OCI-LY7 (cell line): ENCODE measurements around the gene LDHAL6B.

ENCODE experiments used
- CTCF ChIP-seq: fragments of 200-600 bp; sonication (generic); conservative IDR thresholded peaks from 2 replicates; pipeline ENCODE4 v1.5.1; 2014; ENCODE audit warnings: mild to moderate bottlenecking, antibody characterized with exemption, low read length, moderate library complexity, mixed read lengths
- EZH2phosphoT487 ChIP-seq: fragments of 200-600 bp; sonication (generic); IDR thresholded peaks from 2 replicates; pipeline ENCODE4 v1.6.1; 2018; ENCODE audit warnings: low read depth, borderline replicate concordance, mild to moderate bottlenecking, mixed run types, antibody characterized with exemption, low read length, moderate library complexity, mixed read lengths

DNA sequence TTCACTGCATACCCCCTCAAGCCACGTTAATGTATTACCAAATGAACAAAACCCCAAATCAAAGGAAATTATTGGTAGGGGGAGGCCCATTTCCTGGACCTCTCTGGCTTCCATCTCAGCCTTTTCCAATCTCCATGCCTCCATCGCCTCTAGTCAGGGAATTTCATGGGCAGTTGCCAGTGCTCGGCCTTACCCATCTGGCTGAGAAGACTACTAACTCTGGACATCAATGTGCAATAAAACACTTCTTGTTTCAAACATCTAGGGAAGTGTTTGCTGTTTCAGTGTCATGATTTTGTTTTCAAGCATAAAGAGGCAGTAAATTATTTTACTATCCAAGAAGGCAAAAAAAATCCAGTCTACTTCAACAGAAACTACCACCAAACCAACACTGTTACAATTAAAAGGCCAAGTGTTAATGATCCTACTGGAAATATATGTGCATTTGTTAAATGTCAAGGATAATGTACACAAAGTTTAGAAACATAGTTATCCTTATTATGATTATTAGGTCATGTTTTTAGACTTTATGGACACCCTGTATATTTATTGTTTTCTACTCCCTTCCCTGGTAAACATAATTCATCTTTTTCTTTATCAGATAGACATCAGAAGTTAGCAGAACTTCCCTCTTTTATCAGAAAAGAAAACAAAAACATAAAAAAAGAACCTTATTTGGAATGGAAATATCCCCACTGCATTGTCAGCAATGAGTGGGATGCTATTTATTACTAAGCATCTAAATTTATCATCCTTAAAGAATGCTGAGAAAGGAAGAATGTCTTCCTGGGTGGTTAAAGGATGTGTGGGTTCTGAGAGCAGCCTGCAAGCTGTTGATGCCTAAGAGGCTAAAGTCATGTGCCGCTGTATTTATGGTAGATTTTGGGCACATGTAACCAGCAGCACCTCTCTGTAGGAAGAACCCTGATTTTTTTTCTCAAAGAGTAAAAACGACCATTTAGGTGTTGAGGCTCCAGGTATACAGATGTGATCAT lies 15.2 kb downstream of the LDHAL6B start:
- TF ChIP-seq CTCF (no peak), EZH2phosphoT487 (no peak)
